Endothelial cell of umbilical vein (primary cell): ENCODE data around the gene MCM3AP.

ENCODE experiments used
- EZH2 ChIP-seq: IDR thresholded peaks from 2 replicates; pipeline ENCODE4 v1.6.1; 2012; ENCODE audit warnings: borderline replicate concordance, low read depth, mild to moderate bottlenecking, moderate library complexity, low read length, inconsistent platforms; ENCODE audit not compliant: severe bottlenecking
- GATA2 ChIP-seq: IDR thresholded peaks from 2 replicates; pipeline ENCODE4 v1.7.0; 2011; ENCODE audit warnings: low read depth, mild to moderate bottlenecking, moderate library complexity, mixed read lengths, low read length; ENCODE audit not compliant: insufficient read length, insufficient read depth
- POLR2A ChIP-seq: IDR thresholded peaks from 2 replicates; pipeline ENCODE4 v1.6.1; 2012; ENCODE audit warnings: low read depth, mild to moderate bottlenecking, control low read depth, low read length
- TF ChIP-seq, protein P1 (sequence below), 2 donors: IDR thresholded peaks; 1 replicate in 1 of 2; 2 replicates in 1 of 2; pipeline ENCODE4 v1.5.1; 2011; ENCODE audit warnings: low read length in 2 of 2, mild to moderate bottlenecking in 2 of 2, moderate library complexity in 2 of 2, control low read depth in 1 of 2, inconsistent platforms in 1 of 2, low read depth in 1 of 2; ENCODE audit not compliant: insufficient read depth in 1 of 2; ENCODE audit errors: extremely low read depth in 1 of 2

- TF ChIP-seq POLR2A, result no peak
- TF ChIP-seq, protein P1, sequence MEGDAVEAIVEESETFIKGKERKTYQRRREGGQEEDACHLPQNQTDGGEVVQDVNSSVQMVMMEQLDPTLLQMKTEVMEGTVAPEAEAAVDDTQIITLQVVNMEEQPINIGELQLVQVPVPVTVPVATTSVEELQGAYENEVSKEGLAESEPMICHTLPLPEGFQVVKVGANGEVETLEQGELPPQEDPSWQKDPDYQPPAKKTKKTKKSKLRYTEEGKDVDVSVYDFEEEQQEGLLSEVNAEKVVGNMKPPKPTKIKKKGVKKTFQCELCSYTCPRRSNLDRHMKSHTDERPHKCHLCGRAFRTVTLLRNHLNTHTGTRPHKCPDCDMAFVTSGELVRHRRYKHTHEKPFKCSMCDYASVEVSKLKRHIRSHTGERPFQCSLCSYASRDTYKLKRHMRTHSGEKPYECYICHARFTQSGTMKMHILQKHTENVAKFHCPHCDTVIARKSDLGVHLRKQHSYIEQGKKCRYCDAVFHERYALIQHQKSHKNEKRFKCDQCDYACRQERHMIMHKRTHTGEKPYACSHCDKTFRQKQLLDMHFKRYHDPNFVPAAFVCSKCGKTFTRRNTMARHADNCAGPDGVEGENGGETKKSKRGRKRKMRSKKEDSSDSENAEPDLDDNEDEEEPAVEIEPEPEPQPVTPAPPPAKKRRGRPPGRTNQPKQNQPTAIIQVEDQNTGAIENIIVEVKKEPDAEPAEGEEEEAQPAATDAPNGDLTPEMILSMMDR (IDR thresholded peaks at IDR 0.05; ENCODE audit: extremely low read depth in 1 of 2, insufficient read depth in 1 of 2, low read depth in 1 of 2, low read length in 2 of 2), result no peak
- TF ChIP-seq EZH2, result no peak
- TF ChIP-seq GATA2, result no peak
Observed at GRCh38 chr21:46194374-46195334, 90.8 kb downstream of the MCM3AP start.
